Measurements from ENCODE around the gene LIF. TPM values are rescaled to one million over a fixed set of nuclear protein-coding genes. Genes with fewer than 3 reads are reported as not detected.
A peak's percentile ranks its signal among the peaks of the same experiment; 100 is the strongest.

LIF gene
- total and polyA plus RNA-seq, 2 of the 4 experiments (the other 2 are of a cell fraction) = 130 to 214 TPM

DNA sequence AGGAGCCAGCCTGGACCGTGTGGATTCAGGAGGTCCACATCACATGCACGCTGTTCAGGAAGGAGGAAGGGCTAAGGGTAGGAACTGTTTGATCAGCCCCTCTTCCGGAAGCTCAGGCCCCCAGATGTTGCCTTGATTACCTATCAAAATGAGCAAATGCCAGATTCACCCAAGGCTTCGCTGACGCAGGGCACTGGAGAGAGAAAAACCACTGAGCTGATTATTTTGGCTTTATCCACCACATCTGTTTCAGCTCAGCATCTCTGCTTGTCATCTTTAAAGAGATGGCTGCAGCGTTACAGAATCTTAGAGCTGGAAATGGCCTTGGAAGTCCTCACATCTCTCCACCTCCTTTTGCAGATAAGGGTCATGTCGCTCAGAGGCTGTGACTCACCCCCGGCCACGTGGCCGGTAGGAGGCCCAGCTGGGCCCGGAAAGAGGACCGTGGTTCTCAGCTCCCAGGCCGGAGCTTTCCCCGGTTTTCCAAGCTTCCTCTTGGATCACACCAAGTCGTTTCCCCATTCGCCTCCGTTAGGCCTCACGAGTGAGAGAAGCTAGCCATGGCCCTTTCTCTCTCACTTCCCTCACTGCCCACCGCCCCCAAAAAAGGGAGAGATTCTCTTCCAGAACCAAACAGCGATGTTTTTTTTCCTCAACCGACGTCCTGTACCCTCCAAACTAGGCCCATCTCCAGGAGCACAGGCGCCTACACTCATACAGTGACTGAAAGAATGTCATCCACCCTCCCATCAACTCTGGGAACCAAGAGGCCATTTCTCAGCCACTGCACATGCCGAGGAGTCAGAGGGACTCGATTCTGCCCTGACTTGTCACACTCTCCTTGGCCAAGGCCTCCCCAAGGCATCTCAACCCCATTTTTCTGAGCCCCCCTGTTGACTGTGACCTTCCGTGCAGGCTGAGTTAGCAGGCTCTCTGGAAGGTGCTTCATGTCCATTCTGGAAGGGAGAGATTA is 37.6 kb downstream of the LIF start (continued):
- TF ChIP-seq, protein P1, sequence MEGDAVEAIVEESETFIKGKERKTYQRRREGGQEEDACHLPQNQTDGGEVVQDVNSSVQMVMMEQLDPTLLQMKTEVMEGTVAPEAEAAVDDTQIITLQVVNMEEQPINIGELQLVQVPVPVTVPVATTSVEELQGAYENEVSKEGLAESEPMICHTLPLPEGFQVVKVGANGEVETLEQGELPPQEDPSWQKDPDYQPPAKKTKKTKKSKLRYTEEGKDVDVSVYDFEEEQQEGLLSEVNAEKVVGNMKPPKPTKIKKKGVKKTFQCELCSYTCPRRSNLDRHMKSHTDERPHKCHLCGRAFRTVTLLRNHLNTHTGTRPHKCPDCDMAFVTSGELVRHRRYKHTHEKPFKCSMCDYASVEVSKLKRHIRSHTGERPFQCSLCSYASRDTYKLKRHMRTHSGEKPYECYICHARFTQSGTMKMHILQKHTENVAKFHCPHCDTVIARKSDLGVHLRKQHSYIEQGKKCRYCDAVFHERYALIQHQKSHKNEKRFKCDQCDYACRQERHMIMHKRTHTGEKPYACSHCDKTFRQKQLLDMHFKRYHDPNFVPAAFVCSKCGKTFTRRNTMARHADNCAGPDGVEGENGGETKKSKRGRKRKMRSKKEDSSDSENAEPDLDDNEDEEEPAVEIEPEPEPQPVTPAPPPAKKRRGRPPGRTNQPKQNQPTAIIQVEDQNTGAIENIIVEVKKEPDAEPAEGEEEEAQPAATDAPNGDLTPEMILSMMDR (conservative IDR thresholded peaks at IDR 0.05; ENCODE audit: low read depth, low read length) = no peak
- TF ChIP-seq RCOR1 (IDR thresholded peaks at IDR 0.05; ENCODE audit: insufficient replicate concordance, low read length) (no peak), NFE2L2 (IDR thresholded peaks at IDR 0.05; ENCODE audit: low read depth, low read length) (peak; percentile 31; the same call in 1 of the 2 replicates)
